Stimulated activated CD4-positive, alpha-beta T cell treated with anti-CD3 and anti-CD28 coated beads, Interleukin-12 subunit alpha, Interleukin-12 subunit beta, amount 100 ng/mL, for 4 hours (primary cell): Measurements from ENCODE around the gene MMD.
A peak's percentile ranks its signal among the peaks of the same experiment; 100 is the strongest.
"Not testable (repeated sequence)": the region's sequence is repeated elsewhere in the genome, so short reads cannot be mapped to it uniquely, and the experiment has no call there.

Source experiments
- DNase-seq: peaks from one replicate; pipeline ENCODE4 v3.0.0-alpha.2; 2020

Gene MMD

GRCh38 chr17:55390364-55390977 is 31.2 kb downstream of the MMD start:
- no peak for DNase-seq

GRCh38 chr17:55389715-55390114 is 31.9 kb downstream of the MMD start:
- DNase-seq, result not testable (repeated sequence)

GRCh38 chr17:55388842-55389241 is 32.8 kb downstream of the MMD start:
- no peak for DNase-seq

- no peak for DNase-seq
These were observed 34.8 kb downstream of the MMD start for GRCh38 chr17:55386796-55387332.

- DNase-seq, result no peak
These were observed 36.9 kb downstream of the MMD start for GRCh38 chr17:55384643-55385232.

- DNase-seq, result no peak
These were observed 37.6 kb downstream of the MMD start for GRCh38 chr17:55383771-55384642.

- no peak for DNase-seq
These were observed 40.4 kb downstream of the MMD start for GRCh38 chr17:55381017-55381770.

- DNase-seq, result no peak
These were observed 43.9 kb downstream of the MMD start for GRCh38 chr17:55377671-55378275.

GRCh38 chr17:55368706-55369105 is 52.9 kb downstream of the MMD start:
- no peak for DNase-seq

- DNase-seq, result no peak
These were observed 55.6 kb downstream of the MMD start for GRCh38 chr17:55366020-55366481.

GRCh38 chr17:55363033-55363432 is 58.6 kb downstream of the MMD start:
- DNase-seq, result no peak

GRCh38 chr17:55360971-55361370 is 60.7 kb downstream of the MMD start:
- no peak for DNase-seq

GRCh38 chr17:55356434-55357328 is 65.0 kb downstream of the MMD start:
- DNase-seq, result peak; percentile 58

- DNase-seq, result no peak
These were observed 66.7 kb downstream of the MMD start for GRCh38 chr17:55354941-55355340.

GRCh38 chr17:55354010-55354409 is 67.6 kb downstream of the MMD start:
- DNase-seq, result no peak

GRCh38 chr17:55351226-55351625 is 70.4 kb downstream of the MMD start:
- DNase-seq, result no peak

GRCh38 chr17:55350825-55351205 is 70.8 kb downstream of the MMD start:
- DNase-seq, result no peak

GRCh38 chr17:55348749-55349354 is 72.8 kb downstream of the MMD start:
- DNase-seq, result peak; percentile 17

- DNase-seq, result no peak
These were observed 74.3 kb downstream of the MMD start for GRCh38 chr17:55347341-55347740.

GRCh38 chr17:55346658-55347057 is 75.0 kb downstream of the MMD start:
- DNase-seq, result no peak

- no peak for DNase-seq
These were observed 76.5 kb downstream of the MMD start for GRCh38 chr17:55345132-55345531.
